Stimulated activated CD8-positive, alpha-beta memory T cell treated with anti-CD3 and anti-CD28 coated beads, Interleukin-12 subunit alpha, Interleukin-12 subunit beta, amount 100 ng/mL, for 1 hour (primary cell): Measurements from ENCODE around the gene PAPSS2.
"Not testable (repeated sequence)": the region's sequence is repeated elsewhere in the genome, so short reads cannot be mapped to it uniquely, and the experiment has no call there.

Source experiments
- DNase-seq: peaks from one replicate; pipeline ENCODE4 v3.0.0-alpha.2; 2020; ENCODE audit warnings: low read depth

PAPSS2 gene

GRCh38 chr10:87659571-87660483 is at the start of gene PAPSS2:
PAPSS2 (plus strand) TSS chr10:87659878; CDS start chr10:87659982, 104 bp downstream.
- no peak for DNase-seq

GRCh38 chr10:87611341-87611740 is 48.3 kb upstream of the PAPSS2 start:
- not testable (repeated sequence) for DNase-seq

DNA sequence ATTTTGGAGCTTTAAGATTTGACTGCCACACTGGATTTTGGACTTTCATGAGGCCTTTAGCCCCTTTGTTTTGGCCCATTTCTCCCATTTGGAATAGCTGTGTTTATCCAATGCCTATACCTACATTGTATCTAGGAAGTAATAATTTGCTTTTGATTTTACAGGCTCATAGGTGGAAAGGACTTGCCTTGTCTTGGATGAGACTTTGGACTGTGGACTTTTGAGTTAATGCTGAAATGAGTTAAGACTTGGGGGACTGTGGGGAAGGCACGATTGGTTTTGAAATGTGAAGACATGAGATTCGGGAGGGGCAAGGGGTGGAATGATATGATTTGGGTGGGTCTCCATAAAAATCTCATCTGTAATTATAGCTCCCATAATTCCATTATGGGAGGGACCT is 47.6 kb upstream of the PAPSS2 start:
- no peak for DNase-seq

- no peak for DNase-seq
Measured at GRCh38 chr10:87613751-87614150, 45.9 kb upstream of the PAPSS2 start.

- no peak for DNase-seq
Measured at GRCh38 chr10:87615856-87616255, 43.8 kb upstream of the PAPSS2 start.

GRCh38 chr10:87617503-87617902 is 42.2 kb upstream of the PAPSS2 start:
- no peak for DNase-seq

DNA sequence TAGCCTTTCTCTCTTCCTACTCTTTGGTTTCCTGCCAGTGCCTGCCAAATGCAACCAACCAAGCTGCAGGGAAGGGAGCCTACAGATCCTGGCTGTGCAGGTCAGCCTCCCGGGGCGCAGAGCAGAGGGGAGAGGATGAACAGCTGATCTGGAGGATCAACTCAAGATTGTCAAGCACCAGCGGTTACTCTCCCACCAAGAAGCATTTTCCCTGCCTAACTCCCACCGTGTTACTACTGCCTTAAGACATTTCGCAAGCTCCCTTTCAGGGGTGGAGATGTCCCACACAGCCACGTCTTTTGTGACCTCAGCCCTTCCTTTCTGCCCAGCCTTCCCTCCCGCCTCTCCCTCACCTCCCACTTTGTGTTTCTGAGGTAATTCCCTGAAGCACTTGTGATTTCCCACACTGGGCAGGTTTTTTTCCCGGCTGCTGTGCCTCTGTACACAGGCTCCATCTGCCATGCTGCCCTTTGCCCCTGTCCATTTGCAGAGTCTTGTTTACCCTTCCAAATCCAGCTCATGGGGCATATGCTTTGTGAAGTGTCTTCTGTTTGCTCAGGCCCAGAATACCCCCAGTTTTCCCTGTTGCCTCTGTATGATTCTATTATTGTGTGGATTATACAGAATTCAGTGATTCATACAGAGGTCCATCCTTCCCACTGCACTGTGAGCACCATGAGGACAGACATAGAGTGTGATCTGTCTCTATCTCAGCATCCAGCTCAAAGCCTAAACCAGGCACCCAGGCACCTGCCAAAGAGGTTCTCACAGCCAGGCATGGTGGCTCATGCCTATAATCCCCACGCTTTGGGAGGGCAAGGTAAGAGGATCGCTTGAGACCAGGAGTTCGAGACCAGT is 40.9 kb upstream of the PAPSS2 start:
- DNase-seq, result no peak

- no peak for DNase-seq
Measured at GRCh38 chr10:87619705-87620104, 40.0 kb upstream of the PAPSS2 start.

DNA sequence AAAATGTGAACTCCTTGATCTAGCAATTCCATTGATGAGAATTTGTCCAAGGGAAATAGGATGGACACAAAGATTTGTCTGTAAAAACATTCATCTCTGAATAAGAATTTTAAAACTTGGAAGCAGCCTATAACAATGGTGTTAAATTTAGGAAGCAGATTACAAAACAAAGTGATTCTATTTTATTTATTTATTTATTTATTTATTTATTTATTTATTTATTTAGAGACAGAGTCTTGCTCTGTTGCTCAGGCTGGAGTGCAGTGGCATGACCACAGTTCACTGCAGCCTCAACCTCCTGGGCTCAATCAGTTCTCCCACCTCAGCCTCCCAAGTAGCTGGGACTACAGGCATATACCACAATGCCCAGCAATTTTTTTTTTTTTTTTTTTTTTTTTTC is 38.2 kb upstream of the PAPSS2 start:
- DNase-seq, result not testable (repeated sequence)

GRCh38 chr10:87622314-87623004 is 37.2 kb upstream of the PAPSS2 start:
- no peak for DNase-seq

GRCh38 chr10:87623191-87623590 is 36.5 kb upstream of the PAPSS2 start:
- DNase-seq, result no peak

DNA sequence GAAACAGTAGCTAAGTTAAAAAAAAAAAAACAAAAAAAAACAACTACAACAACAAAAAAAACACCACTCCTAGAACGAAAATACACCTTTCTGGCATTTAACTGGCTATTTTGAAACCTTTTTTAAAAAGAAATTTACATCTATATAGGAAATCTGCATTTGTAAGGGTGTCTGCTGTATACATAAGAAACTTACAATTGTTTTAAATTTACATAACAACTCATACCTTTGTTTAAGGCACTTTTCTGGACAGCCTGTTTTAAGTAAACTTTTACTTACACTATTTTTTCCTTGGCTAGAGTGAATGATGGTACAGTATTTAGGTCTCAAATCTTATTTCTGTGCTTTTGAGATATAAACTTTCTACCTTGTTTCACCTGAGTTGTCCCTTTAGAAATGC is 34.0 kb upstream of the PAPSS2 start:
- DNase-seq, result no peak

DNA sequence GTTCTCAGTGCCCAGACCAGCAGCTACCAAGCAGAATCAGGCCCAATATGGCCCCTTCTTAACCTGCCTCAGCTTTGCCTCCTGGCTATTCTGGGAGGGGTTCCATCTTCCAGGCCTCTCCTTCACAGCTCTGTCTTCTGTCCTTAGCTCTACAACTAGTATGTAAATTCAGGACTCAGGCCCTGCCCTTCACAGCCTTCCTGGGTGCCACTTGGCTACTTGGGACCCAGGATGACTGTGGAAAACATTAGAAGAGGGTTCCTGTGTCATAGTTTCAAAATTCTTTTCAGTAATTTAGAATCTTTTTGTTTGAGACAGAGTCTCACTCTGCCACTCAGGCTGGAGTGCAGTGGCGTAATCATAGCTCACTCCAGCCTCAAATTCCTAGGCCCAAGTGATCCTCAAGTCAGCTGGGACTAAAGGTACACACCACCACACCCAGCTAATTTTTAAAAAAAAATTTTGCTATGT is 33.2 kb upstream of the PAPSS2 start:
- no peak for DNase-seq

DNA sequence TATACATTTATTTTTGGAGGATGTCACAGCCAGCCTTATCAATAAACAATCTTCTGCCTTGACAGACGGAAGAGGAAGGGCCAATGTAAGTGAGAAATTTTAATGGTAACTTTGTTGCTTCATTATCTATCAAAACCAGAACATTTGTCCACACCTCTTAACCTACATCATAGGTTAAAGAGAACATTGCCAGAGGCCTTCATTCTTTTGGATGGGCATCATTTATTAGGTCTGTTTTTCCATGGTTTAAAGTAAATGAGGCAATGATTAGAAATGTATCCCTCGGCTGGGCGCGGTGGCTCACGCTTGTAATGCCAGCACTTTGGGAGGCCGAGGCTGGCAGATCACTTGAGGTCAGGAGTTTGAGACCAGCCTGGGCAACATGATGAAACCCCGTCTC is 29.5 kb upstream of the PAPSS2 start:
- DNase-seq, result no peak

DNA sequence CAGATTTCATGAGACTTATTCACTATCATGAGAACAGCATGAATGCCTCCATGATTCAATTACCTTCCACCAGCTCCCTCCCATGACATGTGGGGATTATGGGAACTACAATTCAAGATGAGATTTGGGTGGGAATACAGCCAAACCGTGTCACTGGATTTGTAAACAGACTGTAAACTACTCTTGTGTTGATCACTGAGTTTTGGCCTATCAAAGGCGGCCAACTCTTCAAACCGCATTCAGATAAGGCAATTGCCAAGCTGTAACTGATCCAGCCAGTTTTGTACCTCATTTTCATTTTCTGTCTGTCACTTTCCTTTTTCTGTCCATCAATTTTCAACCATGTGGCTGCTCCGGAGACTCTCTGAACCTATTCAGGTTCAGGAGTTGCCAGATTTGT is 27.2 kb upstream of the PAPSS2 start:
- DNase-seq, result no peak

GRCh38 chr10:87634311-87634710 is 25.4 kb upstream of the PAPSS2 start:
- DNase-seq, result no peak

DNA sequence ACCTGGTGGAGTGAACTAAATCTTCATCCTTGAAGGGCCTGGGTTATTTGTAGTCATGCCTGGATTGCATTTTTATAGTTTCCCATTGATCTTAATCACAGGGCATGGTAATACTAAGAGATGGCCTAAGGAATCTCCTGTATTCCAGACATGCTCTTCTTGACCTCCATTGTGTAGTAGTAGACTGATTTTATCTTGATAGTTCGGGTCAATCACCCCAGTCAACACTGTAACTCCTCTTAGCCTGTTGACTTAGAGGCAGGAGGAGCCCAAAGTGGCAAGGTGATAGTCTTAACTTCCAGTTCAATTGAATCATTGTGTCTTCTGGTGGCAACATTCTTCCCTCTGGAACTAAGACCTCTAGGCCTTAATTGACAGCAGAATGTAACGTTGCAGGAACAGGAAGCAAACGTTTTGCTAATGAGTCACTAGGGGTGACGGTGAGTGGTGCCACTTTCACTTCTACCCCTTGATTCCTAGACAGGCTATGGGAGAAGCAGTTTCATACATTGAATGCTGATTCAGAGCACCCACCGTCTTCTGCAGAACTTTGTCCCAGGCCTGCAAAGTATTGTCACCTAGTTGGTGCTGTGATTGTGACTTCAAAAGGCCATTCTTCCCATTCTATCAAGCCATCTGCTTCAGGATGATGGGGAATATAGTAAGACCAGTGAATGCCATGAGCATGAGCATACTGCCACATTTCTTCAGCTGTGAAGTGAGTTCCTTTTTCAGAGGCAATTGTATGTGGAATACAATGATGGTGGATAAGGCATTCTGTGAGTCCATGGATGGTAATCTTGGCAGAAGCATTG is 24.0 kb upstream of the PAPSS2 start:
- no peak for DNase-seq

GRCh38 chr10:87636313-87636915 is 23.3 kb upstream of the PAPSS2 start:
- DNase-seq, result no peak

- DNase-seq, result no peak
Measured at GRCh38 chr10:87639493-87639892, 20.2 kb upstream of the PAPSS2 start.

DNA sequence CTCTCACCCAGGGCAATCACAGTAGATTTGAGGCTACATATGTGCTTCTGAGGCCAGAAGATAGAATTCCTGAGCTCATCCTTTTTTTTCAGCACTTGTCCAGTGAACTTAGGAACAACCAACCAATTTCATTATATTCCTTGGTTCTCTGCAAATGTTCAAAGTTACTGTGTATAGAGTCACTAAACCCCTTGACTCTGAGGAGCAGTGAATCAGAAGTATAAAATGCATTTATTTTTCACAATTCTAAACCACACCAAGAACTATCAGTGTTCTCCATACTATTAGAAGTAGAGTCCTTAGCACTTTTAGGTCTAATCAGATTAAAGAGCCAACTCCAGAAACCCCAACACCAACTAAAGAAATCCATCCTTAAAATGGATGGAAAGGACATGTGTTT is 19.6 kb upstream of the PAPSS2 start:
- no peak for DNase-seq

- DNase-seq, result no peak
Measured at GRCh38 chr10:87642486-87642885, 17.2 kb upstream of the PAPSS2 start.
